GM20000 (cell line): Measurements from ENCODE around the gene CDH18.

Experiments used
- DNase-seq: peaks from one replicate; pipeline ENCODE4 v3.0.0; 2012; ENCODE audit warnings: low spot score
- TF ChIP-seq, protein P1 (sequence below): IDR thresholded peaks from 2 replicates; pipeline ENCODE4 v1.5.1; 2012; ENCODE audit warnings: mild to moderate bottlenecking, control low read depth; ENCODE audit errors: extremely low read depth, missing control alignments

Gene CDH18

DNA sequence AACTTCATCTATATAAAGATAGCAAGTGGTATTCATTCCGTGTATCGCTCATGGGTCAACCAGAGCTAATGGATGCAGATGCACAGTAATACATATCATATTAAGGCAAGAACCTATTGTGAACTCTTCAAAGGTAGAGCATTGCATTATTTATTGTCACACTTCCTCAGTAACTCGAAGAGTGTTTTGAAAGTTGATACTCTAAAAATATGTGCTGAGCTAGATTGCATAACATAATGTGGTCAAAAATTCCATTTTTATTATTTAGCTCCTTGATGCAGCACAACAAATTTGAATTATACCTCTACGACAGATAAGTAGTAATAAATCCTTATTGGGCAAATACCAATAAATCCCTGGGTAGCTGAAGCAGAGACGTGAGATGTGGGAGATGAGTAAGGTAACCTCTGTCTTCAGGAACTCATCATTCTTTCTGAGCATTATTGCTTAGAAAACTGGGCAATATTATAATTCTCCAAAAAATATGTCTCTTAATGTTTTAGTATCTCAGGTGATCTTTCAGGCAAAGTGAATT, 70.3 kb downstream of the CDH18 start:
- DNase-seq = no peak
- TF ChIP-seq, protein P1, sequence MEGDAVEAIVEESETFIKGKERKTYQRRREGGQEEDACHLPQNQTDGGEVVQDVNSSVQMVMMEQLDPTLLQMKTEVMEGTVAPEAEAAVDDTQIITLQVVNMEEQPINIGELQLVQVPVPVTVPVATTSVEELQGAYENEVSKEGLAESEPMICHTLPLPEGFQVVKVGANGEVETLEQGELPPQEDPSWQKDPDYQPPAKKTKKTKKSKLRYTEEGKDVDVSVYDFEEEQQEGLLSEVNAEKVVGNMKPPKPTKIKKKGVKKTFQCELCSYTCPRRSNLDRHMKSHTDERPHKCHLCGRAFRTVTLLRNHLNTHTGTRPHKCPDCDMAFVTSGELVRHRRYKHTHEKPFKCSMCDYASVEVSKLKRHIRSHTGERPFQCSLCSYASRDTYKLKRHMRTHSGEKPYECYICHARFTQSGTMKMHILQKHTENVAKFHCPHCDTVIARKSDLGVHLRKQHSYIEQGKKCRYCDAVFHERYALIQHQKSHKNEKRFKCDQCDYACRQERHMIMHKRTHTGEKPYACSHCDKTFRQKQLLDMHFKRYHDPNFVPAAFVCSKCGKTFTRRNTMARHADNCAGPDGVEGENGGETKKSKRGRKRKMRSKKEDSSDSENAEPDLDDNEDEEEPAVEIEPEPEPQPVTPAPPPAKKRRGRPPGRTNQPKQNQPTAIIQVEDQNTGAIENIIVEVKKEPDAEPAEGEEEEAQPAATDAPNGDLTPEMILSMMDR = no peak

DNA sequence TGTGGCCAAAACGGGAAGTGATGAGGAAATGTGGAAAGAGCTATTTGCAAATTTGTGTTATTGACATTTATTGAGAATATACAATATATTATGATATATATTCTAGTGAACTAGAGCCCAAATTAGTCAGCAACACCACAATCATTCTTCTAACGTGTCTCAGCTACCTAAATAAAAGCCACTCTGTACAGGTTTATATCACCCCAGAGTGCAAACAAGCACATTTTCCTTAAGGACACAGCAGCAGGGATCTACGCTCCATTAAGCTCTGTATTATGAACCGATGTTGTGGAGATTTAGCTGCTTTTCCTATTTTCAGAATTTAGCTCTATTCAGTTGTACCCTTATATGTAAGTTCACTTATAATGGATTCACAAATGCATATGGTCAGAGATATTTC, 77.9 kb downstream of the CDH18 start:
- no peak for DNase-seq
- TF ChIP-seq, protein P1 = no peak

DNA sequence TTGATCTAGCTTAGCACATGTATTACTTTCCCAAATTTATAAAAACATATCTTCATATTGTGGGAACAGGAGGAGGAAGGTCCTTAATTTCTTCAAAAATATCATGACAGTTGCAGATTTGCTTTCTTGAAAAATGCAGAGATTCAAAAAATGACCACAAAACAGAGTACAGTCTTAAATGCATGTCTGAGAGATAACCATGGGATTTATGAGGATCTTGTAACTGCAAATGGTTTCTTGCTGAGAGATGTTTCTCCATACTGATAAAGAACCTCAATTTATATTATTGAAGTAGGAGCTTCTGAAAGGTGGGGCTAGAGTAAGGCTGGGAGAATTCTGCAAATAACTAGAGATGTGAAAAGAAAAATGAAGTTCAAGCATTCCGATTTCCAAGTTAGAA, 83.2 kb downstream of the CDH18 start:
- TF ChIP-seq, protein P1 = no peak

GRCh38 chr5:19903611-19904010, 84.4 kb downstream of the CDH18 start:
- DNase-seq = no peak
- TF ChIP-seq, protein P1 = no peak

More for the DNA sequence above, 83.2 kb downstream of the CDH18 start:
- DNase-seq = no peak

GRCh38 chr5:19902316-19902934, 85.6 kb downstream of the CDH18 start:
- no peak for DNase-seq
- TF ChIP-seq, protein P1 = no peak

DNA sequence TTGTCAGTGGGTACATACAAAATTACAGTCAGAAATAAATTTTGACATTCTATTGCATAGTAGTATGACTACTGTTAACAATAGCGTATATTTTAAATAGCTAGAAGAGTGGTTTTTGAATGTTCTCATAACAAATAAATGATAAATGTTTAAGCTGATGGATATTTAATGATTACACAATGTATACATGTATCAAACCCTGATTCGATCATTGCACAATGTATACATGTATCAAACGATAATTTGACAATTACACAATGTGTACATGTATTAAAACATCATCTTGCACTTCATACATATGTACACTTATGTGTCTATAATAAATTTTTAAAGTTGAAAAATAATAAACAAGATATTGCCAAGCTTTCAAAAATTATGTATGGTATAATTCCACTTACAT, 87.7 kb downstream of the CDH18 start:
- TF ChIP-seq, protein P1 = no peak
- no peak for DNase-seq

- TF ChIP-seq, protein P1 = no peak
- DNase-seq = no peak
These were observed 96.3 kb downstream of the CDH18 start for GRCh38 chr5:19891658-19892057.
